Vagina (tissue), 2 donors: Measurements from ENCODE around the gene TTC23L. TPM values are rescaled to one million over a fixed set of nuclear protein-coding genes. Genes with fewer than 3 reads are reported as not detected.

Experiments used
- DNase-seq, 2 donors: peaks; one replicate each; pipeline ENCODE4 v3.0.0-alpha.2; 2017; ENCODE audit errors: extremely low spot score in 2 of 2
- H3K27ac ChIP-seq: fragments of 200-600 bp; sonication (generic); one replicate; pipeline ENCODE4 v1.5.1; 2019
- H3K27me3 ChIP-seq: fragments of 200-600 bp; sonication (generic); one replicate; pipeline ENCODE4 v1.5.1; 2019
- H3K36me3 ChIP-seq, 2 donors: fragments of 200-600 bp; sonication (generic); one replicate each; pipeline ENCODE4 v1.5.1; 2017 to 2019
- H3K4me1 ChIP-seq: fragments of 200-600 bp; sonication (generic); one replicate; pipeline ENCODE4 v1.5.1; 2019
- H3K4me3 ChIP-seq, 2 donors: fragments of 200-600 bp; sonication (generic); 1 replicate in 1 of 2; 2 replicates in 1 of 2; pipeline ENCODE4 v1.5.1; 2016 to 2019
- H3K9me3 ChIP-seq: fragments of 200-600 bp; sonication (generic); one replicate; pipeline ENCODE4 v1.5.1; 2019
- CTCF ChIP-seq, 3 experiments: fragments of 450-650 bp in 2 of 3; fragments of 200-600 bp in 1 of 3; sonication (generic) in 1 of 3; IDR thresholded peaks; one replicate each; pipeline ENCODE4 v1.5.1; 2017 to 2019; ENCODE audit warnings: antibody characterized with exemption in 3 of 3, mild to moderate bottlenecking in 2 of 3, moderate library complexity in 2 of 3
- POLR2A ChIP-seq, 2 donors: fragments of 450-650 bp; IDR thresholded peaks; one replicate each; pipeline ENCODE4 v1.6.1; 2017; ENCODE audit warnings: antibody characterized with exemption in 2 of 2, mild to moderate bottlenecking in 2 of 2, moderate library complexity in 2 of 2
- POLR2AphosphoS5 ChIP-seq, 2 donors: sonication (generic); formaldehyde crosslinking; IDR thresholded peaks; one replicate each; pipeline ENCODE4 v1.9.0; 2017; ENCODE audit warnings: antibody characterized with exemption in 2 of 2, mild to moderate bottlenecking in 2 of 2, low read depth in 1 of 2; ENCODE audit not compliant: insufficient read depth in 1 of 2
- intact Hi-C: fragments of 100-400 bp; cut with DNase I; formaldehyde crosslinking; loops from one replicate; pipeline ENCODE4 v1.15.1; 2023
- total RNA-seq: library from RNA; depleted of rRNA; stranded (reverse); fragments of >200 nt; gene quantifications from one replicate; pipeline ENCODE4 v1.2.3, GENCODE V29; 2016

The TTC23L gene
- total RNA-seq, 1 donor from 2014 or later, result 0.25 TPM

- H3K36me3 ChIP-seq, result no peaks in the 10 kb centered on the region
- H3K27ac ChIP-seq, result no peak overlapping the region
- H3K4me3 ChIP-seq, result no peak overlapping the region
- DNase-seq, result no peak
- intact Hi-C loops, result no loop called here
- peaks cover 5% of the 10 kb centered on the region for H3K4me1 ChIP-seq
- TF ChIP-seq POLR2AphosphoS5 (IDR thresholded peaks at IDR 0.05; ENCODE audit: insufficient read depth in 1 of 2, low read depth in 1 of 2) (no peak), CTCF (IDR thresholded peaks at IDR 0.05) (no peak), POLR2A (IDR thresholded peaks at IDR 0.05) (no peak)
- no peaks in the 10 kb centered on the region for H3K27me3 ChIP-seq
- H3K9me3 ChIP-seq, result no peaks in the 10 kb centered on the region
Measured at GRCh38 chr5:34802834-34803563, 36.0 kb upstream of the TTC23L start.

DNA sequence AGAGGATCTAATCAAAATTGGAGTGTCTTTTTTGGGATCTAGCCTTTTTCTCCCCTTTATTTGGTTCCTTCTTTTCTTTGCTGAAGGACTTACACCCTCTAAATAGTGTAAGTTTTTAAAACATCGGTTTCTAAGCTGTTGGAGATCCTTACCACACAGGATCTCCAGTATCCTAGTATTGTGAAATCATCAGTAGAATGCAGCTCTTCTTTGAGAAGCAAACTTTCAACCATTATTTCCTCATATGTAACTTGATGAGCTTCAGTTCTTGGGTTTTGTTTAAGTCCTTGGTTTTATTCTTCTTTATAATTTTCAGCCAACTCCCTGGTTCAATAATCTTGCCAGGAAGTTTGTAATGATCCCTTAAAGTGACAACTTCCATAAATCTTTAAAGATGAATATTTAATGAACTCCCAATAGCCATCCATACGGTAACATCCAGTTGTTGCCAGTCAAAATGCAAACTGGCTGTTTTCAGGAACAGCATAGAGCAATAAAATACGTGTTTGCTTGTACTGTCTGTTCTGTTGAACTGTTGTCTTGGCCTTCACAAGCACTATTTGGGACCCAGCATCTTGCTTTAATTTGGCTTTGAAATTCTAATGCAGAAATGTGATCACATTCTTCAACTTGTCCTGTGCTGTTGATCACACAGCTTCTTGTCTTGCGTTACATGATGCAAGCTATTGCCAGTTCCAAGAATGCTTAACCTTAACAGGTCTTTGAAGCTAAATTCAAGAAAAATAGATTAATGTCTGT, 34.8 kb upstream of the TTC23L start:
- intact Hi-C loops, result no loop called here
- no peak overlapping the region for H3K27ac ChIP-seq
- no peak for TF ChIP-seq POLR2A (IDR thresholded peaks at IDR 0.05)
- no peak for TF ChIP-seq CTCF (IDR thresholded peaks at IDR 0.05)
- no peak for TF ChIP-seq POLR2AphosphoS5 (IDR thresholded peaks at IDR 0.05; ENCODE audit: insufficient read depth in 1 of 2, low read depth in 1 of 2)
- peaks cover 5% of the 10 kb centered on the region for H3K4me1 ChIP-seq
- no peaks in the 10 kb centered on the region for H3K27me3 ChIP-seq
- H3K4me3 ChIP-seq, result no peak overlapping the region
- no peaks in the 10 kb centered on the region for H3K9me3 ChIP-seq
- peaks cover 0 to 5% of the 10 kb centered on the region in 2 donors for H3K36me3 ChIP-seq
- no peak for DNase-seq

GRCh38 chr5:34804913-34805312, 34.1 kb upstream of the TTC23L start:
- no peaks in the 10 kb centered on the region for H3K9me3 ChIP-seq
- no peaks in the 10 kb centered on the region for H3K27me3 ChIP-seq
- intact Hi-C loops, result no loop called here
- H3K27ac ChIP-seq, result peak overlapping the region; percentile 47
- no peak overlapping the region for H3K4me3 ChIP-seq
- H3K36me3 ChIP-seq, result peaks cover 0 to 5% of the 10 kb centered on the region in 2 donors
- TF ChIP-seq POLR2A (IDR thresholded peaks at IDR 0.05), result no peak
- TF ChIP-seq CTCF (IDR thresholded peaks at IDR 0.05), result no peak
- TF ChIP-seq POLR2AphosphoS5 (IDR thresholded peaks at IDR 0.05; ENCODE audit: insufficient read depth in 1 of 2, low read depth in 1 of 2), result no peak
- no peak for DNase-seq
- H3K4me1 ChIP-seq, result peaks cover 5% of the 10 kb centered on the region

- no peaks in the 10 kb centered on the region for H3K27me3 ChIP-seq
- DNase-seq, result no peak
- H3K36me3 ChIP-seq, result peaks cover 0 to 5% of the 10 kb centered on the region in 2 donors
- no peak overlapping the region for H3K4me3 ChIP-seq
- H3K27ac ChIP-seq, result no peak overlapping the region
- H3K9me3 ChIP-seq, result no peaks in the 10 kb centered on the region
- peaks cover 5% of the 10 kb centered on the region for H3K4me1 ChIP-seq
- TF ChIP-seq POLR2AphosphoS5 (IDR thresholded peaks at IDR 0.05; ENCODE audit: insufficient read depth in 1 of 2, low read depth in 1 of 2) (no peak), CTCF (IDR thresholded peaks at IDR 0.05) (no peak), POLR2A (IDR thresholded peaks at IDR 0.05) (no peak)
- intact Hi-C loops, result no loop called here
Measured at GRCh38 chr5:34806532-34806931, 32.4 kb upstream of the TTC23L start.

GRCh38 chr5:34811706-34812105, 27.3 kb upstream of the TTC23L start:
- TF ChIP-seq POLR2A (IDR thresholded peaks at IDR 0.05) (no peak), CTCF (IDR thresholded peaks at IDR 0.05) (no peak), POLR2AphosphoS5 (IDR thresholded peaks at IDR 0.05; ENCODE audit: insufficient read depth in 1 of 2, low read depth in 1 of 2) (no peak)
- Histone ChIP-seq H3K36me3 (peaks cover 0 to 13% of the 10 kb centered on the region in 2 donors), H3K4me3 (no peak overlapping the region), H3K4me1 (no peaks in the 10 kb centered on the region), H3K27ac (no peak overlapping the region), H3K9me3 (no peaks in the 10 kb centered on the region), H3K27me3 (no peaks in the 10 kb centered on the region)
- intact Hi-C loops, result no loop called here
- DNase-seq, result no peak
